Measurements from ENCODE around the gene GAL. TPM values are rescaled to one million over a fixed set of nuclear protein-coding genes. Genes with fewer than 3 reads are reported as not detected.

GAL gene
- total RNA-seq, 1 experiment from 2014 or later: 65.2 TPM

- Histone ChIP-seq H3K79me1 (ENCODE audit: insufficient read depth, low read depth, low read length, poor library complexity, severe bottlenecking) (no peaks in the 10 kb centered on the region), H2AK5ac (ENCODE audit: insufficient read length, low read length) (no peak overlapping the region), H2BK120ac (ENCODE audit: low read depth, low read length, poor library complexity, severe bottlenecking) (no peak overlapping the region), H3T11ph (ENCODE audit: low read length) (no peak overlapping the region), H4K5ac (ENCODE audit: insufficient read length, low read depth, low read length) (no peak overlapping the region), H3K23ac (ENCODE audit: insufficient read length, low read depth, low read length) (no peak overlapping the region), H3K27me3 (ENCODE audit: insufficient read depth, low read length) (no peaks in the 10 kb centered on the region), H2BK12ac (ENCODE audit: insufficient read length, low read depth, low read length) (no peak overlapping the region), H3K23me2 (ENCODE audit: insufficient read length, low read depth, low read length, poor library complexity, severe bottlenecking) (no peaks in the 10 kb centered on the region), H3K4ac (ENCODE audit: low read depth, low read length) (no peak overlapping the region), H2BK20ac (ENCODE audit: low read depth, low read length, poor library complexity, severe bottlenecking) (no peak overlapping the region), H3K79me2 (ENCODE audit: insufficient read depth, low read length) (no peaks in the 10 kb centered on the region), H4K20me1 (ENCODE audit: control insufficient read depth, insufficient read depth, insufficient read length) (no peaks in the 10 kb centered on the region), H3K4me2 (ENCODE audit: insufficient read depth, insufficient read length, low read length) (no peak overlapping the region), H3K27ac (ENCODE audit: insufficient read length, low read depth, low read length) (no peak overlapping the region), H4K8ac (replicated peaks; ENCODE audit: insufficient read length, low read depth, low read length) (no peak overlapping the region), H4K91ac (ENCODE audit: insufficient read length, low read depth, low read length) (no peak overlapping the region), H2AFZ (ENCODE audit: low read length) (no peak overlapping the region), H3K18ac (ENCODE audit: insufficient read length, low read depth, low read length) (no peak overlapping the region), H2BK5ac (ENCODE audit: insufficient read length, low read length) (no peak overlapping the region), H3K9me3 (ENCODE audit: control insufficient read depth, low read depth, low read length) (no peaks in the 10 kb centered on the region), H3K56ac (ENCODE audit: insufficient read length, low read depth, low read length) (no peak overlapping the region), H3K14ac (ENCODE audit: insufficient read depth, low read length) (no peak overlapping the region; the same call in 1 of the 2 replicates), H3K9ac (ENCODE audit: extremely low read depth, insufficient read length, low read length) (no peak overlapping the region), H2BK15ac (ENCODE audit: low read depth, low read length) (no peak overlapping the region), H3K4me1 (ENCODE audit: insufficient read depth, low read length) (no peaks in the 10 kb centered on the region; the same call in 1 of the 2 replicates)
- no peak for DNase-seq
- no peaks in the 10 kb centered on the region for H3K36me3 Mint-ChIP-seq (ENCODE audit: insufficient read depth in 1 of 3, low read depth in 3 of 3)
- H3K27ac Mint-ChIP-seq: no peak overlapping the region
- no CpG with 5 or more reads among the region's 9 CpGs for WGBS (ENCODE audit: extremely low coverage, insufficient read length, low lambda C conversion rate)
- peaks cover 5 to 8% of the 10 kb centered on the region in 2 experiments for H3K4me1 Mint-ChIP-seq
- H3K9me3 Mint-ChIP-seq: peaks cover 3 to 6% of the 10 kb centered on the region in 2 experiments; a peak in 4 of 5 replicates
- peaks cover 6% of the 10 kb centered on the region for H3K27me3 Mint-ChIP-seq (ENCODE audit: low read depth)
- H3K4me3 Mint-ChIP-seq: no peak overlapping the region
- TF ChIP-seq CTCF (conservative IDR thresholded peaks at IDR 0.05): no peak
Observed at GRCh38 chr11:68664141-68664540, 20.2 kb upstream of the GAL start.
